Measurements from ENCODE around the gene CDH23.

- TF ChIP-seq CTCF (conservative IDR thresholded peaks at IDR 0.05) (no peak), EZH2 (IDR thresholded peaks at IDR 0.05; ENCODE audit: low read depth) (no peak)
These were observed 454.2 kb downstream of the CDH23 start, which contains the start of gene PSAP for GRCh38 chr10:71850743-71851464.
